MCF 10A (cell line): Measurements from ENCODE around the gene COX8C. TPM values are rescaled to one million over a fixed set of nuclear protein-coding genes. Genes with fewer than 3 reads are reported as not detected.

Source experiments
- BruUV-seq: library from RNA; stranded (reverse); fragments of 400-500 nt; replicated peaks from 2 replicates; lab custom pipeline; 2021; lab: Mats Ljungman, UMichigan
- CTCF ChIA-PET: fragments of 300-600 bp; sonication (Branson Sonifier 250); formaldehyde crosslinking; extraction: SDS; loops from one replicate; lab custom pipeline; 2021; ENCODE audit warnings: antibody characterized with exemption, inconsistent platforms; lab: Yijun Ruan, JAX
- POLR2A ChIA-PET: fragments of 300-600, 350-650 bp; sonication (Branson Sonifier 250); formaldehyde crosslinking; extraction: SDS; loops from one replicate; lab custom pipeline; 2020; ENCODE audit warnings: antibody characterized with exemption, inconsistent platforms; lab: Yijun Ruan, JAX
- DNase-seq: peaks from one replicate; pipeline ENCODE4 v3.0.0-alpha.2; 2018; ENCODE audit not compliant: unreplicated experiment
- H3K27ac Mint-ChIP-seq: one replicate; pipeline ENCODE4 v1.8.0; 2022; ENCODE audit warnings: mild to moderate bottlenecking, low read depth, mixed read lengths; ENCODE audit not compliant: unreplicated experiment
- H3K27me3 Mint-ChIP-seq: one replicate; pipeline ENCODE4 v1.8.0; 2022; ENCODE audit warnings: mixed read lengths; ENCODE audit not compliant: insufficient read depth, unreplicated experiment
- H3K36me3 Mint-ChIP-seq: one replicate; pipeline ENCODE4 v1.8.0; 2022; ENCODE audit warnings: mild to moderate bottlenecking, moderate library complexity, mixed read lengths; ENCODE audit not compliant: insufficient read depth, unreplicated experiment
- H3K4me1 Mint-ChIP-seq: one replicate; pipeline ENCODE4 v1.8.0; 2022; ENCODE audit warnings: mixed read lengths; ENCODE audit not compliant: insufficient read depth, unreplicated experiment
- H3K4me3 Mint-ChIP-seq: one replicate; pipeline ENCODE4 v1.8.0; 2022; ENCODE audit warnings: mild to moderate bottlenecking, moderate library complexity, mixed read lengths; ENCODE audit not compliant: unreplicated experiment
- H3K9me3 Mint-ChIP-seq: one replicate; pipeline ENCODE4 v1.8.0; 2022; ENCODE audit warnings: mixed read lengths; ENCODE audit not compliant: unreplicated experiment
- intact Hi-C: fragments of 100-400 bp; cut with micrococcal nuclease; formaldehyde crosslinking; loops from 2 replicates; pipeline ENCODE4 v1.14.1; 2022
- total RNA-seq: library from RNA; stranded (reverse); gene quantifications from 2 replicates; pipeline ENCODE4 v1.2.3, GENCODE V29; 2022
- TF ChIP-seq, protein P1 (sequence below): fragments of 200-600 bp; IDR thresholded peaks from one replicate; pipeline ENCODE4 v1.8.0; 2022; ENCODE audit warnings: antibody characterized with exemption, mild to moderate bottlenecking; ENCODE audit not compliant: unreplicated experiment

The COX8C gene
- total RNA-seq, 1 experiment from 2014 or later: not detected

GRCh38 chr14:93368996-93369712 is 22.2 kb downstream of the COX8C start:
- intact Hi-C loops: no loop called here
- ChIA-PET CTCF (interaction anchor here (0.5 kb wide), 1 partner anchor 148 kb away, joined by 5 read pairs; no protein-coding TSS in a partner anchor), POLR2A (no interaction called here)
- Mint-ChIP-seq H3K9me3 (no peaks in the 10 kb centered on the region), H3K4me1 (peaks cover 5% of the 10 kb centered on the region), H3K27me3 (peaks cover 56% of the 10 kb centered on the region), H3K4me3 (no peak overlapping the region), H3K36me3 (no peaks in the 10 kb centered on the region), H3K27ac (no peak overlapping the region)
- no TSS peak for BruUV-seq
- DNase-seq: no peak
- TF ChIP-seq, protein P1, sequence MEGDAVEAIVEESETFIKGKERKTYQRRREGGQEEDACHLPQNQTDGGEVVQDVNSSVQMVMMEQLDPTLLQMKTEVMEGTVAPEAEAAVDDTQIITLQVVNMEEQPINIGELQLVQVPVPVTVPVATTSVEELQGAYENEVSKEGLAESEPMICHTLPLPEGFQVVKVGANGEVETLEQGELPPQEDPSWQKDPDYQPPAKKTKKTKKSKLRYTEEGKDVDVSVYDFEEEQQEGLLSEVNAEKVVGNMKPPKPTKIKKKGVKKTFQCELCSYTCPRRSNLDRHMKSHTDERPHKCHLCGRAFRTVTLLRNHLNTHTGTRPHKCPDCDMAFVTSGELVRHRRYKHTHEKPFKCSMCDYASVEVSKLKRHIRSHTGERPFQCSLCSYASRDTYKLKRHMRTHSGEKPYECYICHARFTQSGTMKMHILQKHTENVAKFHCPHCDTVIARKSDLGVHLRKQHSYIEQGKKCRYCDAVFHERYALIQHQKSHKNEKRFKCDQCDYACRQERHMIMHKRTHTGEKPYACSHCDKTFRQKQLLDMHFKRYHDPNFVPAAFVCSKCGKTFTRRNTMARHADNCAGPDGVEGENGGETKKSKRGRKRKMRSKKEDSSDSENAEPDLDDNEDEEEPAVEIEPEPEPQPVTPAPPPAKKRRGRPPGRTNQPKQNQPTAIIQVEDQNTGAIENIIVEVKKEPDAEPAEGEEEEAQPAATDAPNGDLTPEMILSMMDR: no peak

- Mint-ChIP-seq H3K4me1 (peaks cover 5% of the 10 kb centered on the region), H3K9me3 (no peaks in the 10 kb centered on the region), H3K36me3 (no peaks in the 10 kb centered on the region), H3K27ac (no peak overlapping the region), H3K4me3 (no peak overlapping the region), H3K27me3 (peaks cover 56% of the 10 kb centered on the region)
- intact Hi-C loops: no loop called here
- DNase-seq: no peak
- CTCF ChIA-PET: no interaction called here
- BruUV-seq: no TSS peak
- TF ChIP-seq, protein P1: no peak
- POLR2A ChIA-PET: no interaction called here
Observed at GRCh38 chr14:93369713-93370266, 22.8 kb downstream of the COX8C start.

DNA sequence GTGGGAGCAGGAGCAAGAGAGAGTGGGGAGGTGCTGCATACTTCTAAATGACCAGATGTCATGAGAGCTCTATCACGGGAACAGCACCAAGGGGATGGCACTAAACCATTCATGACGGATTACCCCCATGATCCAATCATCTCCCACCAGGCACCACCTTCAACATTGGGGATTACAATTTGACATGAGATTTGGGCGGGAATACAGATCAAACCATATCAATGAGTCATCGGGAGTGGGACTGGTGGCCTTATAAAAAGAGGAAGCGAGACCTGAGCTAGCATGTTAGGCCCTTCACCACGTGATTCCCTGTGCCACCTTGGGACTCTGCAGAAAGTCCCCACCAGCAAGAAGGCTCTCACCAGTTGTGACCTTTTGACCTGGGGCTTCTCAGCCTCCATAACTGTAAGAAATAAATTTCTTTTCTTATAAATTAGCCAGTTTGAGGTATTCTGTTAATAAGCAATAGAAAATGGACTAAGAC is 28.7 kb downstream of the COX8C start:
- H3K27ac Mint-ChIP-seq: no peak overlapping the region
- H3K4me3 Mint-ChIP-seq: no peak overlapping the region
- H3K36me3 Mint-ChIP-seq: no peaks in the 10 kb centered on the region
- H3K9me3 Mint-ChIP-seq: no peaks in the 10 kb centered on the region
- H3K27me3 Mint-ChIP-seq: peaks cover 72% of the 10 kb centered on the region
- DNase-seq: no peak
- ChIA-PET POLR2A (no interaction called here), CTCF (no interaction called here)
- no peaks in the 10 kb centered on the region for H3K4me1 Mint-ChIP-seq
- BruUV-seq: no TSS peak
- TF ChIP-seq, protein P1: no peak
- intact Hi-C loops: no loop called here

DNA sequence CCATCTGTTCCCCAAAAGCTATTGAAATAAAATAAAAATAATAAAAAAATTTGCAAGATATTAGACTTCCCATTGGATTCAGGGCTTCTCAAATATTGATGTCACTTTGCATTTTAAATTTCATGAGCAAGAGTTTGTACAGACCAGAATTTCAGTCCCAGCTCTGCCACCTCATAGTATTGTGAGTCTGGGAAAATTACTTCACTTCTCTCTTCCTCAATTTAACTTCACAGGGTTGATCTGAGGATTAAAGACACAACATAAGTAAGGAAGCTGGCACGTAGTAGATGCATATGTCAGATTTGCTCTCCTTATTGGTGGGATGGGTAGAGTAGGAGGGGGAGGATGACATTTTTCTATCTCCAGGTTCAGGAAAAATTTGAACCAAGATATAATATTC is 32.8 kb downstream of the COX8C start:
- DNase-seq: no peak
- H3K36me3 Mint-ChIP-seq: no peaks in the 10 kb centered on the region
- no peak overlapping the region for H3K4me3 Mint-ChIP-seq
- ChIA-PET CTCF (no interaction called here), POLR2A (no interaction called here)
- H3K9me3 Mint-ChIP-seq: no peaks in the 10 kb centered on the region
- TF ChIP-seq, protein P1: no peak
- H3K4me1 Mint-ChIP-seq: no peaks in the 10 kb centered on the region
- BruUV-seq: no TSS peak
- intact Hi-C loops: no loop called here
- no peak overlapping the region for H3K27ac Mint-ChIP-seq
- peaks cover 81% of the 10 kb centered on the region for H3K27me3 Mint-ChIP-seq
